Memory B cell (primary cell): ENCODE results near the gene MTUS2.
"Not testable (repeated sequence)": the region's sequence is repeated elsewhere in the genome, so short reads cannot be mapped to it uniquely, and the experiment has no call there.

Source experiments
- ATAC-seq: fragments of 150-1000 bp; cut with Tn5 transposase; 2 replicates; pipeline ENCODE4 v1.10.0; 2021; ENCODE audit warnings: low read depth, mild to moderate bottlenecking, moderate library complexity
- DNase-seq, 2 donors: peaks; one replicate each; pipeline ENCODE4 v3.0.0; 2022; ENCODE audit warnings: low spot score in 2 of 2
- H3K27ac Mint-ChIP-seq: one replicate; pipeline ENCODE4 v1.8.0; 2022; ENCODE audit warnings: mild to moderate bottlenecking, moderate library complexity, mixed read lengths
- H3K27me3 Mint-ChIP-seq: one replicate; pipeline ENCODE4 v1.8.0; 2022; ENCODE audit warnings: mixed read lengths
- H3K36me3 Mint-ChIP-seq: one replicate; pipeline ENCODE4 v1.8.0; 2022; ENCODE audit warnings: mild to moderate bottlenecking, mixed read lengths
- H3K4me1 Mint-ChIP-seq: one replicate; pipeline ENCODE4 v1.8.0; 2022; ENCODE audit warnings: mixed read lengths
- H3K4me3 Mint-ChIP-seq: one replicate; pipeline ENCODE4 v1.8.0; 2022; ENCODE audit warnings: mild to moderate bottlenecking, moderate library complexity, mixed read lengths
- H3K9me3 Mint-ChIP-seq: one replicate; pipeline ENCODE4 v1.8.0; 2022; ENCODE audit warnings: mixed read lengths

MTUS2 gene

DNA sequence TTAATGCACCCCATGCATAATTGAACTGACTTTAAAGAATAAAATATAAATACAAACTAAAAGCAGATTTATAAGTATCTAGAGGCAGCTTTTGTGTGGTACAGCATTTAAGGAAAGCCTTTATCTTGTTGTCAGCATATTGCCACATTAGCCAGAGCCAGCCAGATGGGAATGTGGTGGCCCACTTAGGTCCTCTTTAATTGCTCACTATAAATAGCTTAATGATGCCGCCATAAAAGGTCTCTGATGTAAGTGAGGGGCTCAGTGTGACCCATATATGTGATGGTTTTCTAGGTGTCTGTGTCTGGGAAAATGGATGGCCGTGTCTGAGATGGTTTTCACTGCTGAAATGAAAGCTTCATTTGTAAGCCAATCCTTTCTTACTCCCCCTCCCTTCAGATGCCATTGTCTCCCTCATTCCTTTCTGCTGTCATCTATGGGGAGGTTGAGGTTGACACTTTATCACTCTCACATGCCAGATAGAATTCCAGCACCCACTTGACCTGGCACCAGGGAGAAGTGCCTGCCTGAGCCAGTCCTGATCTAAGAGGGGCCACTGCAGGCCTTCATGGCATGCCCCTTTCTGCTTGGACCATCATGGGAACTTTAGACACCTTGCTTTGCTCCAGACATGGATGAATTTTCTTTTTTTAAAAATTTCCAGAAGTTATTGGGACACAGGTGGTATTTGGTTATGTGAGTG, 135.3 kb downstream of the MTUS2 start:
- ATAC-seq (no peak), DNase-seq (no peak)
- H3K9me3 Mint-ChIP-seq = peaks cover 2% of the 10 kb centered on the region
- H3K27me3 Mint-ChIP-seq = peaks cover 4% of the 10 kb centered on the region
- no peaks in the 10 kb centered on the region for H3K36me3 Mint-ChIP-seq
- H3K27ac Mint-ChIP-seq = no peak overlapping the region
- H3K4me3 Mint-ChIP-seq = no peak overlapping the region
- H3K4me1 Mint-ChIP-seq = no peaks in the 10 kb centered on the region

DNA sequence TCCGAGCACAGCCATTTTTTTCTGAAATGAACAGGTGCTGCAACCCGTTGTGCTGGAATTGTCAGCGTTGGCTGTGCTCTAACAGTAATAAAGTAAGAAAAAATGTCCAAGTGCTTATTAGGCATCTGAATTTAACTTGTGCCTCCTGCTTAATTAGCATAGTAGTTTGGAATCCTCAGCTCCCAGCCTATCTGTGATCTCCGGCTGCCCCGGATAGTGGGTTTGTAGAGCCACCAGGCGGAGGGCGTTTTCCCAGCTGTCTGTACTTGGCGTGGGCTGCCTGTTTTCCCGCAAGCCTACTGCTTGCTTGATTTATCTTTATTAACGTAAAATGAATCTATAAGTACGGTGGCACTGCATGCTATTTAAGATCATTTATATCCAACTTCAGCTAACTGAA, 137.9 kb downstream of the MTUS2 start:
- Mint-ChIP-seq H3K4me1 (no peaks in the 10 kb centered on the region), H3K27me3 (peaks cover 4% of the 10 kb centered on the region)
- ATAC-seq = no peak

DNA sequence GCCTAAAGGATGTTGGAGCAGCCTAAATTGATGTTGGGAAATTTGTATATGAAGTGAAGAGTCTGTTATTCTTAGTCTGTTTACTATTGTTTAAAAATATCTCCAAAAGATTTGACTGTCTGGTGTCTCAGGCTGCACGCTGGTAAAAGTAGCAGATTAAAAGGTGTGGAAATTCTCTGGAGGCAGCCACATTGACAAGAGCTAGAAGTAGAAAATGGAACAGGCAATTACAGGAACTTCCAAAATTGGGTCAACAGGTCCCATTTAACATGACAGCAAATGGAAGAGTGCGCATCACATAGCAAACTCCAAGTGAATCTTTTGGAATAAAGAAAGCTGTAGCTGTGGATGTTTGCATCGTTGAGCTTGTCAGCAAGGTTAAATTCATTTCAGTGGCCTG, 138.3 kb downstream of the MTUS2 start:
- Mint-ChIP-seq H3K9me3 (peaks cover 3% of the 10 kb centered on the region), H3K27ac (no peak overlapping the region), H3K4me3 (no peak overlapping the region), H3K27me3 (peaks cover 4% of the 10 kb centered on the region), H3K4me1 (no peaks in the 10 kb centered on the region), H3K36me3 (no peaks in the 10 kb centered on the region)
- ATAC-seq (no peak), DNase-seq (no peak)

More for the DNA sequence above, 137.9 kb downstream of the MTUS2 start:
- DNase-seq = no peak
- peaks cover 3% of the 10 kb centered on the region for H3K9me3 Mint-ChIP-seq
- H3K27ac Mint-ChIP-seq = no peak overlapping the region
- no peak overlapping the region for H3K4me3 Mint-ChIP-seq
- H3K36me3 Mint-ChIP-seq = no peaks in the 10 kb centered on the region

DNA sequence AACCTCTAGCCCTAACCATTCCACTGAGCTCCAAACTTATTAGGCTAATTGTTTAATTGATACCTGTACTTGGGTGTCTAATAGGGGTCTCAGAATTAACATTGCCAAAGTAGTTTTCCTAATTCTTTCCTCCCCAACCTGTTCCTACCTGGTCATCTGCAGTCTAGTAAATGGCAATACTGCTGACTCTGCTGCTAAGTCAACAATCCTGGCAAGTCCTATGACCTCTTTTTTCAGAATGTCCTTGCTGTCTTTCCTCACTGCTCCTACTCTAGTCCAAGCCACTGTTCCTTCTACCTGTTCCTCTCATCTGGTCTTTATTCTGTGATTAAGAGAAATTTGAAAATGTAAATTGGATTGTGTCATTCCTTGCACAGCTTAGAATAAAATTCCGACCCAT, 143.9 kb downstream of the MTUS2 start:
- no peaks in the 10 kb centered on the region for H3K36me3 Mint-ChIP-seq
- ATAC-seq = no peak
- H3K27me3 Mint-ChIP-seq = peaks cover 6% of the 10 kb centered on the region
- no peak overlapping the region for H3K27ac Mint-ChIP-seq
- H3K9me3 Mint-ChIP-seq = peaks cover 1% of the 10 kb centered on the region
- no peak overlapping the region for H3K4me3 Mint-ChIP-seq
- no peaks in the 10 kb centered on the region for H3K4me1 Mint-ChIP-seq
- DNase-seq = no peak

DNA sequence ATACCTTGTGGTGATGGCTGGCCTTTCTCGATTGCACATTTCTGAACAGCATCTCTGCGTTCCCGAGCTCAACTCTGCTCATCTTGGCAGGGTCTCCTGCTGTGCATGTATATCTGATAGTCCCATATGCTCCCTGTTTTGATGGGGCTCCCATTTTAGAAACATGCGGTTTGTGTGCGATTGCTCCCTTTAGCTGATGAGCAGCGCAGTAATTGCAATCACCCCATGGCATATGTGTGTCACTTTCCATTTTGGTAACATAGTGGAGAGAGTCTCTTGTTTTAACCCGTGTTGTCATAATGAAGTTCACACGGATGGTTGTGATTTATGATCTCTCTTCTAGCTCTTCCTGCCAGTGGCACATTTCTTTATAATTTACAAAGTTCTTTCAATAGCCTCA, 144.7 kb downstream of the MTUS2 start:
- no peak for ATAC-seq
- no peak for DNase-seq
- Mint-ChIP-seq H3K4me1 (no peaks in the 10 kb centered on the region), H3K4me3 (no peak overlapping the region), H3K27me3 (peaks cover 6% of the 10 kb centered on the region), H3K9me3 (peaks cover 1% of the 10 kb centered on the region), H3K36me3 (no peaks in the 10 kb centered on the region), H3K27ac (no peak overlapping the region)

DNA sequence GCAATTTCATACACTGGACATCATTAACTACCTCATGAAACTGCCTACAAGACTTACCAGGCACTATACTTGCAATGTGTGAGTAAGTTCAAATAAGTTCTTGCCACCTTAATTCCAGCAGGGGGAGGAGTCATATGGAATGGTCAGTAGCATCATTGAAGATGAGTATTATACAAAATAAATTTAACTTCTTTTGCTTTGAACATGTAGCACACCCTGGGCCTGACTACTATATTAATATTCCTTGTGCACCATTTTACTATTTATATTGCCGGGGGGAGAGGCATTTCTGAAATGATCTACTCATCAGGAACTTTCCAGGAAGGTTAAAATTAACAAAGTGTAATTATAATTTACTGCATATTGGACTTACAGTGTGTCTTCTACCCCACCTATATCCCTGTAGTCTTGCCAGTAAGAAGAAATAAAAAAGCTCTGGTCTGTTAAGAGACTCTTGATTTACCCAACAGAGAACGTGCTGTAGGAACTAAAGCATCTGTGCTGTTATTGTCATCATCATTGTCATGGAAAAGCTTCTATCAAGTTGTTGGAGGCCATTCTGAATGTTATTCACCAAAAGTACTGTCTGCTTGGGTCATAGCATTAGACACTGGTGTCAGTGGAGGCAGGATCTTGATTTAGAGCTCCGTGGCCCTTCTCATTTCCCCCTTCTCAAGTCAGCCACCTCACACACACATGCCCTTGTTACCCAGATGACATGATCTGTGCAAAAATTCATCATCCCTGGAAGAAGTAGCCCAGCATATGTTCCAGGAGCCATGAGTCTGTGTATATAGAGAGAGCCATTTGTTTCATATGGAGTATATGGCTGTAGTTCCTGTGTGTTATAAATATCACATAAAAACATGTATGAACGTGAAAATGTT, 147.1 kb downstream of the MTUS2 start:
- ATAC-seq (no peak), DNase-seq (no peak)
- H3K36me3 Mint-ChIP-seq = no peaks in the 10 kb centered on the region
- peaks cover 6% of the 10 kb centered on the region for H3K27me3 Mint-ChIP-seq
- no peaks in the 10 kb centered on the region for H3K4me1 Mint-ChIP-seq
- H3K9me3 Mint-ChIP-seq = no peaks in the 10 kb centered on the region
- H3K27ac Mint-ChIP-seq = no peak overlapping the region
- no peak overlapping the region for H3K4me3 Mint-ChIP-seq

DNA sequence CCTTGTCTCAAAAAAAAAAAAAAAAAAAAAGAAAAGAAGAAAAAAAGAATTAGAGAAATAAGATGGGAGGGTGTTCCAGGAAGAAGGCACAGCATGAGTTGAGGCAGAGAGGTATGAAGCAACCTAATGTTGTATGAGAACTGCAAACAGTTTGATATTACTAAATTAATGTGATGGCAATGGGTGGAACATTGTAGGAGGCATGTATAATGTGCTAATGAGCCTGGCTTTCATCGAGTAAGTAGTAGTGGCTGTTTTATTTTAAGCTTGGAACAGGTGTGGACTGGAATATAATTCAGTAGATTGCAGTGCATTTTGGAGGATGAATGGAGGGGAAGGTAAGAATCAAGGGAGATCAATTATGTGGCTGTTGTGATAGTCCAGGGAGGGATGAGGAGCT, 156.1 kb downstream of the MTUS2 start:
- no peak overlapping the region for H3K4me3 Mint-ChIP-seq
- no peaks in the 10 kb centered on the region for H3K36me3 Mint-ChIP-seq
- no peak for DNase-seq
- ATAC-seq = no peak
- no peak overlapping the region for H3K27ac Mint-ChIP-seq
- H3K4me1 Mint-ChIP-seq = no peaks in the 10 kb centered on the region
- peaks cover 4% of the 10 kb centered on the region for H3K27me3 Mint-ChIP-seq
- H3K9me3 Mint-ChIP-seq = no peaks in the 10 kb centered on the region

DNA sequence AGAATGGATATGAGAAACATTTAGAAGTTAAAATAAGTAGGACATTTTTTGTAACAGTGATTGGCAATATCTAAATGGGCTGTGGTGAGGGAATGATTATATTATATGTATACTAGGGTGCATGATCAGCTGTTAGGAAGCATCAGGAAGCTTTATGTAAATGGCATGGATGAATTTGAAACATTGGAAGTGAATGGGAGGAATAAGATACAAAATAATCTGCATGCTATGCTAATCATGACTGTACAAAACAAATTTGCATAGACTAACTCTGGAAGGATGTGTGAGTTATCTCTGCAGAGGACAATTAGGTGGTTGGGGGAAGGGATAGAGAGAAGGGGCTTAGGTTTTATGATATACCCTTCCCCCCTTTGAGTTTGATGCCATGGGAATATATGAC, 156.5 kb downstream of the MTUS2 start:
- ATAC-seq (no peak), DNase-seq (no peak)
- no peaks in the 10 kb centered on the region for H3K9me3 Mint-ChIP-seq
- no peaks in the 10 kb centered on the region for H3K4me1 Mint-ChIP-seq
- H3K36me3 Mint-ChIP-seq = no peaks in the 10 kb centered on the region
- peaks cover 4% of the 10 kb centered on the region for H3K27me3 Mint-ChIP-seq
- H3K4me3 Mint-ChIP-seq = no peak overlapping the region
- no peak overlapping the region for H3K27ac Mint-ChIP-seq

DNA sequence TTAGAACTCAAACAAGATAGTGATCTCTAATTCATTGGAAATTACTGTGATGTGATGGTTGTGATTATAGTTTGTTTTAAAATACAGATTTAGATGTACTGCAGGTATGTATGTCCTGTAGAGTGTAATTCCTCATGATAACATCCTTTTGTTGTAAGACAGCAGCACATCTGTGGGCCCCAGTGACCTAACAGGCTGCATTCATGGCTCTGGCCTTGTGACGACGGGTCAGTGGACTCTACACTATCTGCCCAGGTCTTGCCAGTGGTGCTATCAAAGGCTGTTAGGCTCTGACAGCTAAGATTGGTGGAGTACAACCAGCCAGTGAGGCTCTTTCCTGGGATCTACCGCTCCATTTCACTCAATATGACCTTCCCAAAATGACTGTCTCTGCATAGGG, 158.4 kb downstream of the MTUS2 start:
- Mint-ChIP-seq H3K27me3 (peaks cover 7% of the 10 kb centered on the region), H3K4me3 (no peak overlapping the region)

DNA sequence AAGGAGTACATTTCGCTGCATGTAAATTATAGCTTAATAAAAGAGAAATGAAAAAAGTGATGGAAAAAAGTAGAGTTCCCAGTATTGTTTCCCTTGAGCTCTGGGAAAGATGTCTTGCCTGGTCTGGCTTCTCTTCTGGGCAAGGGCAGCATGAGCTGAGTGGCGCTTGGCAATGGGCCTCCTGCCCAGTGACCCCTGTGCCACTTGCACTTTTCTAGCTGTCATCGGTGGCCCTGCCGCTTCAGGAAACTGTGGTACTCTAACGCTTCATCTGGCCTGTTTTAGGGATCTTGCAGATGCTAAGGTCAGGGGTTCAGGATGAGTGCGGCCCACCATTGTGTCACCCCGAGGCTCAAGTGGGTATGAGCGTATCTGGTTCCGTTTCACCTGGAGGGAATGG, 161.4 kb downstream of the MTUS2 start:
- no peaks in the 10 kb centered on the region for H3K36me3 Mint-ChIP-seq
- H3K27me3 Mint-ChIP-seq = peaks cover 7% of the 10 kb centered on the region
- H3K4me1 Mint-ChIP-seq = no peaks in the 10 kb centered on the region
- DNase-seq (no peak), ATAC-seq (no peak)
- no peaks in the 10 kb centered on the region for H3K9me3 Mint-ChIP-seq
- H3K27ac Mint-ChIP-seq = no peak overlapping the region
- H3K4me3 Mint-ChIP-seq = no peak overlapping the region

More for the DNA sequence above, 158.4 kb downstream of the MTUS2 start:
- Mint-ChIP-seq H3K27ac (no peak overlapping the region), H3K4me1 (no peaks in the 10 kb centered on the region), H3K9me3 (no peaks in the 10 kb centered on the region), H3K36me3 (no peaks in the 10 kb centered on the region)
- DNase-seq (no peak), ATAC-seq (no peak)

DNA sequence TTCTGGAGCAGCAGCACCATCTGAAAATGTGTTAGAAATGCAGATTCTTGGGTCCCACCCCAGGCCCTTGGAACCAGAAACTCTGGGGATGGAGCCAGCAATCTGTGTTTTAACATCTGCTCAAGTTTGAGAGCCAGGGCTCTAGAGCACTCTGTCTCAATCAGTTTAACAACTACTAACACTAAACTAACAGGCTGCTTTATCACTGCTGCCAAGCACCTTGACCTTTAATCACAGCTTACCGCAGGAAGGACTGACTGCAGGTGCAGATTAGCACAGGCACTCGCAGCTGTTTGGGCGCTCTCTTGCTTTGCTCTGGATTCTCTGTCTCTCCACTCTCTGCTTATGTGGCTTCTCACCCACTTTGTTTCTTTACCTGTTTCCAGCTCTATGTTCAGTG, 163.5 kb downstream of the MTUS2 start:
- no peaks in the 10 kb centered on the region for H3K9me3 Mint-ChIP-seq
- H3K27me3 Mint-ChIP-seq = peaks cover 8% of the 10 kb centered on the region
- H3K27ac Mint-ChIP-seq = no peak overlapping the region
- no peak overlapping the region for H3K4me3 Mint-ChIP-seq
- no peak for DNase-seq
- no peak for ATAC-seq
- H3K4me1 Mint-ChIP-seq = no peaks in the 10 kb centered on the region
- H3K36me3 Mint-ChIP-seq = no peaks in the 10 kb centered on the region

DNA sequence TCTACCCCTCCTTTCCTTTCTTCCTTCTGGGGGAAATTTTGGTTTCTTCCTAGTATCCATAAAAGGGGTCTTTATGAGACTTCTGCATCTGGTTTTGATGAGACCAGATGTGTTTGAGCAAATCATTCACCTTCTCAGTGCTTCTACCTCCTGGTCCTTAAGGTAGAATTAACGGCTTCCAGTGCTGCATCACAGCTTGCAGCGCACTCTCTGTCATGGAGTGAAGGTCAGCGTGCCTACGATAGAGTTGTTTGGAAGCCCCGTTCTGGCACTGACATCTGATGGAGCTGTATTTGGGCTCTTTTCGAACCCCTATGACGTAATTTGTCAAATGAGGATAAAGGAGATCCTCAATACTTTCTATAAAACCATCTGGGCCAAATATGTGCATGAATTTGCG, 164.2 kb downstream of the MTUS2 start:
- Mint-ChIP-seq H3K4me3 (no peak overlapping the region), H3K27me3 (peaks cover 8% of the 10 kb centered on the region), H3K36me3 (no peaks in the 10 kb centered on the region), H3K27ac (no peak overlapping the region), H3K9me3 (no peaks in the 10 kb centered on the region), H3K4me1 (no peaks in the 10 kb centered on the region)
- no peak for ATAC-seq
- no peak for DNase-seq

DNA sequence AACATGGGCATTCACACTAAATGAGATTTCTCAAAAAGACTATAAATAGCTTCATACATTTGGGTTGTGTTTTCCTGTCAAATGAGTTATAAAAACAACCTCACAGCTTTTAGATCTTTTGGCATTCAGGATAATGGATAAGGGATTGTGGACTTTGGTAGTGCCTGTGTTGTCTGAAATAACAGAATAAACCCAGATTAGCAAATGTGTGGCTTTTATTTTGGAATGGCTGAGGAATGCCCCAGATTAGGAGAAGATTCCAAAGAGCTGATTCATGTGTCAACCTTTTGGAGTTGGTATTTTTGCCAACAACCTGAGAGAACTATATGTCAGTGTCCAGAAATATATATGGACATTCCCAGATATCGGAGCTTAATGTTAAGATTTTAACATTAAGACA, 164.7 kb downstream of the MTUS2 start:
- no peak overlapping the region for H3K27ac Mint-ChIP-seq
- H3K4me3 Mint-ChIP-seq = no peak overlapping the region
- no peaks in the 10 kb centered on the region for H3K9me3 Mint-ChIP-seq
- ATAC-seq (no peak), DNase-seq (no peak)
- no peaks in the 10 kb centered on the region for H3K4me1 Mint-ChIP-seq
- H3K27me3 Mint-ChIP-seq = peaks cover 8% of the 10 kb centered on the region
- no peaks in the 10 kb centered on the region for H3K36me3 Mint-ChIP-seq

DNA sequence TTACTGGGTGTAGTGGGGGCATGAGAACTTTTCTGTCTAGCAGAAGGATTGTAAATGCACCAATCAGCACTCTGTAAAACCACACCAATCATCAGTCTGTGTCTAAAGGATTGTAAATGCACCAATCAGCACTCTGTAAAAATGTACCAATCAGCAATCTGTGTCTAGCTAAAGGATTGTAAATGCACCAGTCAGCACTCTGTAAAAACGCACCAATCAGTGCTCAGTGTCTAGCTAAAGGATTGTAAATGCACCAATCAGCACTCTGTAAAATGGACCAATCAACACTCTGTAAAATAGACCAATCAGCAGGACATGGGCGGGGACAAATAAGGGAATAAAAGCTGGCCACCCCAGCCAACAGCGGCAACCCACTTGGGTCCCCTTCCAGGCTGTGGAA, 170.2 kb downstream of the MTUS2 start:
- H3K4me1 Mint-ChIP-seq, H3K27ac Mint-ChIP-seq, H3K4me3 Mint-ChIP-seq, H3K36me3 Mint-ChIP-seq, H3K9me3 Mint-ChIP-seq, H3K27me3 Mint-ChIP-seq, ATAC-seq, DNase-seq: not testable (repeated sequence)

DNA sequence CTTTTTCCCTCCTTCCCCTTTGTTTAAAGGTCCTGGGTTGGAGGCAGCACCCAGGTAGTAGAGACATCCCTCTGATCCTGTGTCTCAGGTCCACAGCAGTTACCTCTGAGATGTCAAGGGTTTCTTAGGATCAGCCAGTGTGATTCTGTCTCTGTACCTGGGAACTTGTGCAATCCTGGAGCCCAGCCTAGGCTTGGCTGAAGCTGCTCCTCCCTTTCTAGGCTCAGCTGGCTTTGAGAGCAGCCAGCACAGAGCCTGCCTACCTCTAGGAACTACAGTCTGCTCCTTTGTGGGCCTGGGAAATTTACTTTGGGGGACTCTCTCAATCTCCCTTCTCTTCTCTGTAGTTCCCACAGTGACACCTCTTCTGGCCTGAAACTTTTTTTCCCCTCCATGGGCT, 171.6 kb downstream of the MTUS2 start:
- Mint-ChIP-seq H3K27me3 (peaks cover 3% of the 10 kb centered on the region), H3K4me3 (no peak overlapping the region), H3K4me1 (no peaks in the 10 kb centered on the region), H3K9me3 (peaks cover 6% of the 10 kb centered on the region), H3K27ac (no peak overlapping the region), H3K36me3 (no peaks in the 10 kb centered on the region)
- DNase-seq (no peak), ATAC-seq (no peak)
